ENCODE results near the gene DHX34.
"Not testable (repeated sequence)": the region's sequence is repeated elsewhere in the genome, so short reads cannot be mapped to it uniquely, and the experiment has no call there.

Gene DHX34, protein sequence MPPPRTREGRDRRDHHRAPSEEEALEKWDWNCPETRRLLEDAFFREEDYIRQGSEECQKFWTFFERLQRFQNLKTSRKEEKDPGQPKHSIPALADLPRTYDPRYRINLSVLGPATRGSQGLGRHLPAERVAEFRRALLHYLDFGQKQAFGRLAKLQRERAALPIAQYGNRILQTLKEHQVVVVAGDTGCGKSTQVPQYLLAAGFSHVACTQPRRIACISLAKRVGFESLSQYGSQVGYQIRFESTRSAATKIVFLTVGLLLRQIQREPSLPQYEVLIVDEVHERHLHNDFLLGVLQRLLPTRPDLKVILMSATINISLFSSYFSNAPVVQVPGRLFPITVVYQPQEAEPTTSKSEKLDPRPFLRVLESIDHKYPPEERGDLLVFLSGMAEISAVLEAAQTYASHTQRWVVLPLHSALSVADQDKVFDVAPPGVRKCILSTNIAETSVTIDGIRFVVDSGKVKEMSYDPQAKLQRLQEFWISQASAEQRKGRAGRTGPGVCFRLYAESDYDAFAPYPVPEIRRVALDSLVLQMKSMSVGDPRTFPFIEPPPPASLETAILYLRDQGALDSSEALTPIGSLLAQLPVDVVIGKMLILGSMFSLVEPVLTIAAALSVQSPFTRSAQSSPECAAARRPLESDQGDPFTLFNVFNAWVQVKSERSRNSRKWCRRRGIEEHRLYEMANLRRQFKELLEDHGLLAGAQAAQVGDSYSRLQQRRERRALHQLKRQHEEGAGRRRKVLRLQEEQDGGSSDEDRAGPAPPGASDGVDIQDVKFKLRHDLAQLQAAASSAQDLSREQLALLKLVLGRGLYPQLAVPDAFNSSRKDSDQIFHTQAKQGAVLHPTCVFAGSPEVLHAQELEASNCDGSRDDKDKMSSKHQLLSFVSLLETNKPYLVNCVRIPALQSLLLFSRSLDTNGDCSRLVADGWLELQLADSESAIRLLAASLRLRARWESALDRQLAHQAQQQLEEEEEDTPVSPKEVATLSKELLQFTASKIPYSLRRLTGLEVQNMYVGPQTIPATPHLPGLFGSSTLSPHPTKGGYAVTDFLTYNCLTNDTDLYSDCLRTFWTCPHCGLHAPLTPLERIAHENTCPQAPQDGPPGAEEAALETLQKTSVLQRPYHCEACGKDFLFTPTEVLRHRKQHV

DNA sequence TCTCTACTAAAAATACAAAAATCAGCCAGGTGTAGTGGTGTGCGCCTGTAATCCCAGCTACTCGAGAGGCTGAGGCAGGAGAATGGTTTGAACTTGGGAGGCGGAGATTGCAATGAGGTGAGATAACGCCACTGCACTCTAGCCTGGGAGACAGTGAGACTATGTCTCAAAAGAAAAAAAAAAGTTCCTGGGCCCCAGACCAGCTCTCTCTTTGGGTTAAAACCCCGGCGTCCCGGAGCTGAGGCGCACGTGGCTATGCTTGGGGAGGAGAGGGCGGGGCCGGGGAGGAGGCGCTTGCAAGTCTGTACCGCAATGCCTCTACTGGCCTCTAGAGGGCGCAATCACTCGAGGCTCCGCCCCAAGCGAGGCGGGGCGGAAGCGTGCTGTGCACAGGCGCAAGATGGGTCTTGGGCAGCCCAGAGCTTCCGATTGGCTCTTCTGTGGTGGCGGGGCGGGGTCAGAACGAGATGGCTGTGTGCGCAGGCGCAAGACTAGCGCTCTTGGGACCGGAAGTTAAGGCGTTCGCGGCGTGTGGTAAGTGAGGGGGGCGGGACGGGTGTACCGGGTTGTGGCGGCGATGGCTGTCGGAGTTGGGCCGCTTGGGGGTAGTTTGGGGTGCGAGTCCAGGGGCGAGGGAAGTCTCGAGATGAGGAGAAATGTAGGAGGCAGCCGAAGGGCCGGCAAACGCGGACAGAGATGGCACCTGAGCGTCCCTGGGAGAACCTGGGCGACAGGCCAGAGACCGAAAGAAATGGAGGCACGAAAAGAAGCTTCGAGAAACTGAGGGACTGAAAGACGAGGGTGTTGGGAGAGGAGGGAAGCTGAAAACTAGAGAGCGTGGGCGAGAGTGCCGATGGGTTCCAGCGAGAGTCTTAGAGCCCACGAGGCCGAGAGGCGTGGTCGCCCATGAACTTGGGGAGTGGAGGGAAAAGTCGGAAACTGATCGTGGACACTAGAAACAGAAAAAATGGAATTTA is at the start of gene DHX34:
TSS of gene DHX34 (plus strand) at position 497 of the 977 bp plus-strand sequence. CDS start 3,716 bp downstream, outside the sequence.
- DNase-seq: peak; percentile 99

DNA sequence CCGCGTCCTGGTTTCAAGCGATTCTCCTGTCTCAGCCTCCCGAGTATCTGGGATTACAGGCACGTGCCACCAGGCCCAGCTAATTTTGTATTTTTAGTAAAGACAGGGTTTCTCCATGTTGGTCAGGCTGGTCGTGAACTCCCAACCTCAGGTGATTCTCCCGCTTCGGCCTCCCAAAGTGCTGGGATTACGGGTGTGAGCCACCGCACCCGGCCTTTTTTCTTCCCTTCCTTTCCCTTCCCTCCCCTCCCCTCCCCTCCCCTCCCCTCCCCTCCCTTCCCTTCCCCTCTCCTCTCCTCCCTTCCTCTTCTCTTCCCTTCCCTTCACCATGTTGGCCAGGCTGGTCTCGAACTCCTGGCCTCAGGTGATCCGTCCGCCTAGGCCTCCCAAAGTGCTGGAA is 48.2 kb upstream of the DHX34 start:
- DNase-seq: not testable (repeated sequence)

DNA sequence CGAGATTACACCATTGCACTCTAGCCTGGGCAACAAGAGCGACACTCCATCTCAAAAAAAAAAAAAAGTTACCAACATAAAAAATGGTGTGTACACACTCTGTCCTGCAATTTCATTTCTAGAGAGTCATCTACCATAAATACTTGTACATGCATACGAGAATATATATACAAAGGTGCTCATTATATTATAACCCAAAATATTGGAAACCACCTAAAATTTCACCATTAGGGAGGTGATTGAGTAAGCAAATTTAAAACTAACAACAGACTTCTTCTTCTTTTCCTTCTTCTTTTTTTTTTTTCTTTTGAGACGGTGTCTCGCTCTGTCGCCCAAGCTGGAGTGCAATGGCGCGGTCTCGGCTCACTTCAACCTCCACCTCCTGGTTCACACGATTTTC is 46.9 kb upstream of the DHX34 start:
- DNase-seq: no peak

DNA sequence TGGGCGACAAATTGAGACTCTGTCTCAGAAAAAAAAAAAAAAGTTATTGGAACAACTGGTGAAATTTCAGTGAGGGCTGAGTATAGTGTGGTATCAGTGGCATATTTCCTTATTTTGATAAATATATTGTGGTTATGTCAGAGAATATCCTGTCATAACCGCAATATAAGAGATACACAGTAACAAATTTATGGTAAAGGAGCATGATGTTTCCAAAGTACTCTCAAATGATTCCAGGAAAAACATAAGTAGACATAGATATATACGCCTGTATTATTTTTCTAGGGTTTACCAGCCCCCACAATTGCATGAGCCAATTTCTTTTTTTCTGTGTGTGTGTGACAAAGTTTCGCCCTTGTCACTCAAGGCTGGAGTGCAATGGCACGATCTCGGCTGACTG is 45.1 kb upstream of the DHX34 start:
- DNase-seq: no peak

DNA sequence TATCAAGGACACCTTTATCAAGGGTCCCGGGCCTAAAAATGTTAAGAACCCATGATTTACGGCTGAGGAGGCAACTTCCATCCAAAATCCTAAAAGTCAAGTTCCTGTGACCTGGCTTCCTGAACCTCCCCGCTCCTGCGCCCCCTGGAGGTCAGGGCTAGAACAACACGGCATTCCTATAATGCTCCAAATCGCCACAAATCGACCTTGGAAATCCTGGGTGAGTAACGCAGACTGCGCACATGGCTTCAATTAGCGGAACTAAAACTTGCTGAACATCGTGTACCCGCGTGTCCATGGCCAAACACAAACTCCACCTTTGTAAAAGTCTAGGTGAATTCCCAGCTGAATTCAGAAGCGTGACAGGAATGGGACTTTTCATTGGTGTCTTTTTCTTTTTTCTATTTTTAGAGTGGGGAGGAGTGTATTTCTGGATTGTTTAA is 43.8 kb upstream of the DHX34 start:
- DNase-seq: peak; percentile 88

DNA sequence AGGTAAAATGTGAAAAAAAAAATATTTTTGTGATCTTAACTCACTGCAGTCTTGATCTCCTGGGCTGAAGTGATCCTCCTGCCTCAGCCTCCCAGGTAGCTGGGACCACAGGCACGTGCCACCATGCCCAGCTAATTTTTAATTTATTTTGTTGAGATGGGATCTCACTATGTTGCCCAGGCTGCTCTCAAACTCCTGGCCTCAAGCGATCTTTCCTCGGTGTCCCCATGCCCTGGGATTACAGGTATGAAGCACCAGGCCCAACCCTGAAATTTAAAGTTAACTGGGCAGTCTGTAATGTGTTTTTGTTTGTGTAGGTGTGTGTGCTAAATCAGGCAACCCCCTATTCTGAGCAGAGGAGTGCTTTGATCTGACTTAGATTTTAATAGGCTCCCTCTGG is 42.8 kb upstream of the DHX34 start:
- no peak for DNase-seq

DNA sequence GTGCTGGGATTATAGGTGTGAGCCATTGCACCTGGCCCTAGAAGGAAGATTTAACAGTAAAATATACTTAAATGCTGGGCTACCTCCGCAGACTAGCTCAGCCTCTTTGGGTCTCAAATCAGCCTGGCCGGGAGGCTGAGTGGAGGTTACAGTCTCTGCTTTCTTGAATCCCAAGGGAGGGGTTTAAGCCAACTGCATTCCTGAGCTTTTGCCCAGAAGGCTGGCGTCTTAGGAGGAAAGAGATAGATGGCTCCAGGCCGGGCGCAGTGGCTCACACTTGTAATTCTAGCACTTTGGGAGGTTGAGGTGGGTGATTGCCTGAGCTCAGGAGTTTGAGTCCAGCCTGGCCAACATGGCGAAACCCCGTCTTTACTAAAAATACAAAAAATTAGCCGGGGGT is 40.1 kb upstream of the DHX34 start:
- no peak for DNase-seq

DNA sequence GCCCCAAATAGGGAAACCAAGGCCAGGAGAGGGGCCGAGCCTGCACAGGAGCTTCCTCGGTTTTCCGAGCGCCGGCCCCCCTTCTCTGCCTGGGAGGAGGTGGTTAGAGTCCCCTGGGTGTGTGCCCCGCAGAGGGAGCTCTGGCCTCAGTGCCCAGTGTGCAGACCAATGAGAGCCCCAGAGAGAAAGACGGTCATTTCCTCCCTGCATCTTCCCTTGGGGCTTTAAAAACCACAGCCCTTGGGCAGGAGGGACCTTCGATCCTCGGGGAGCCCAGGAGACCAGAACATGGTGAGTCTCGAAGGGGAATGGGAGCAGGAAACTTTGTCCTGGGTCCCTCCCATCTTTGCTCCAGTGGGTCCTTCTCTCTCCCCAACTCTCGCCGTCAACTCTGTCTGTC is 39.5 kb upstream of the DHX34 start, which contains the start of gene C5AR1:
TSS of gene C5AR1 (plus strand) at position 254 of the 400 bp plus-strand sequence. CDS start at position 289, 35 bp downstream.
- DNase-seq: no peak

DNA sequence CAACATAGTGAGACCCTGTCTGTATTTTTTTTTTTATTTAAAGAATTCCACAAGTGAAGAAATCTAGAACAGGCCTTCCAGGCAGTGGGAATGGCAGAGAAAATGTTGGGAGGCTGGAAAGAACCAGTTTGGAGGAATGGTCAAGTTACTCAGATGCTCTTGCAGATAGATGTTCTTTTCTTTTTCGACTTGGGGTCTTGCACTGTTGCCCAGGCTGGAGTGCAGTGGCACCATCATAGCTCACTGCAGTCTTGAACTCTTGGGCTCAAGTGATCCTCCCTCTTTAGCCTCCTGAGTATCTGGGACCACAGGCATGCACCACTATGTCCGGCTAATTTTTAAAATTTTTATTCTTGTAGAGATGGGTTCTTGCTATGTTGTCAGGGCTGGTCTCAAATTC is 38.8 kb upstream of the DHX34 start:
- DNase-seq: no peak

DNA sequence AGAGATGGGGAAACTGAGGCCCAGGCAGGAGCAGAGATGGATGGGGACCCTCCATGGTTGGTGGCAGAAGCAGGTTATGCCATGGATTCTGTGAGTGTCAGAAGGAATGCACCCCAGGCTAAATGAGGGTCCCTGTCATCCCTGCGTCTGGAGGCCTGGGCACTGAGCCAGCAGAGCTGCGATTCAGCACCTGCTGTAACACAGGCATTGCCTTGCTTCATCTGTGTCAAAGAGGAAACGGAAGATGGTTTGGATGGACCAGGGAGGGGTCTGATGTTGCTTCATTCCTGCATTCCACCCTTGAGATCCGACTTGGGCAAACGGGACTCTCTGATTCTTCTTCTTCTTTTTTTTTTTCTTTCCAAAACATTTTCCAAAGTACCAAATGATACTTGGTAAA is 38.3 kb upstream of the DHX34 start:
- DNase-seq: peak; percentile 32

DNA sequence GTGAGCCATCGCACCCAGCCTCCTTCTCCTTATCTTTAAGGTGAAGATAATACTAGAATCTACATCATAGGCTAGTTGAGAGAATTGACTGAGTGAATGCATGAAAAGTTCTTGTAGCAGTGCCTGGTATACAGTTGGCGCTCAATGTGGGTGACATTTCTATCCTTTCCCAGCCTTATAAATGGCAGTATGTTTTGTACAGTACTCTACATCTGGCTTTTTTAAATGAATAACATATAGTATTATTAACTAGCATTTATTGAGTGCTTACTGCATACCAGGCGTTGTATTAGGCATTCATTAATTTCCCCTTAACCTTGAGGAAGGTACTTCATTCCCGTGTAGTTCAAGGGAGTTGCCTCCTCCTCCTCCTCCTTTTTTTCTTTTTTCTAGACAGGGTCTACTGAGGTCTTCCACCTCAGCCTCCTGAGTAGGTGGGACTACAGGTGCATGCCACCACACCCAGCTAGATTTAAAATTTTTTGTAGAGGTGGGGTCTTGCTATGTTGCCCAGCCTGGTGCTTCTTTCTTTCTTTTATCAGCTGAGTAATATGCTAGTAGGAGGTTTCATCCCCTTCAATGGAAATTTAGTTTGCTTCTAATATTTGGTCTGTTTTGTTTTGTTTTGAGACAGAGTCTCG is 36.6 kb upstream of the DHX34 start:
- no peak for DNase-seq

DNA sequence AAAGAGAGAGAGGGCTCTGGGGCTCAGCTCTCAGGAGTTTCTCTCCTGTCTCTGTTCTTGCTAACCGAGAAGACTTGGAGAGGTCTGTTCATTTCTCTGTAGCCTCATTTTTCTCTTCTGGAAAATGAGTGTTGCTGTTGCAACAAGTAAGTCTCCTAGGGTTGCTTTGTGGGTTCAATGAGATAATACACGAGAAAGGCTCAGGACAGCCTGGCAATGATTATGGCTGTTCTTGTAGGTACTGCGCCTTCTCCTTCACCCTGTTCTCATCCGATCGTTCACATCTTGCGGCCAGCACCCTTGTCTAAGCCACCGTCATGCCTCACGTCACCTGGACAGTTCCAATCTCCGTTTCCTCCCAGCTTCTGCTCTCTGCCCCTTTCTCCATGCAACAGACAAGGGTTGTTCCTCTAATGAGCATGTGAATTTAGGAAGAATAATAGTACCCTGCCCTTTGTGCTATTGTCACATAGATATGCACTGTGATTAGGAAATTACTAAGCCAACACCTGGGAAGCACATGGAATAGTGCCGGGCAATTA is 35.3 kb upstream of the DHX34 start:
- no peak for DNase-seq

DNA sequence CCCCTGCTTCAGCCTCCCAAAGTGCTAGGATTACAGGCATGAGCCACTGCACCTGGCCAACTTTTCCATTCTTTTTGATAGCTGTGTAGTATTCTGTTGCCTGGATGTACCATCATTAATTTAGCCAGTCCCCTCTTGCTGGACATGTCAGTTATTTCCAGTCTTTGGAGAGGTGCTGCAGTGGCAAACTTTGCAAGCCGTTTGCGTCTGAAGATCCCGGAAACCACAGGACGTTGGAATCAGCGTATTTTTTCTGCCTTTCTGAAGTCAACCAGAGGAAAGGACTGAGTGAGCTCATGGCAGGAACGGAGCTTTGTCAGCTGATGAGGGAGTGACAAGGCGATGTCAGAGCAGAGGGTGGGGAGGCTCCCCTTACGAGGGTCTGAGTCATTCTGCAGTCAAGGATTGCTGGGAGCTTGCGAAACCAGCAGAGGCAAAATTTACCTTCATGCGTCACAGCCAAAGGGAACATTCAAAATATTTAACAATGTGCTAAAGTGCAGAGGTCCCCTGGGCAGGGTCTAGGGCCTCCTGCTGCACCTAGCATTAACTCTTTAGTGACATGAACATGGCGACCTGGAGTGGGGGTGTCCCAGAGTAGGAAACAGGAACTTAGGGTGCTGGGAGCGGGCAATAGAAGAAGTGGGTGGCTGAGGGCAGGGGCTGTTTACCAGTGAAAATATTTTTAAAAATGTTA is 33.8 kb upstream of the DHX34 start:
- peak; percentile 91 for DNase-seq

DNA sequence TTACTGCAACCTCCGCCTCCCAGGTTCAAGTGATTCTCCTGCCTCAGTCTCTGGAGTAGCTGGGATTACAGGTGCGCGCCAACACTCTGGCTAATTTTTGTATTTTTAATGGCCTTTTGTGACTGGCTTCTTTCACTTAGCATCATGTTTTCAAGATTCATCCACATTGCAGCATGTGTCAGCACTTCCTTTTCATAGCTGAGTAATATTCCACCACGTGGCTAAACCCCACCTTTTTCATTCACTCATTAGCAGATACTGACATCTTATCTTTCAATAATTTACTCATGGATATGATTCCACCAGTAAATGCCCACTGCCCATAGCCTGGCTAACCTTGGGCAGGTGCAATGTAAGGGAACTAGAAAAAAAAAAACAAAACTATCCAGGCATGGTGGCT is 32.6 kb upstream of the DHX34 start:
- no peak for DNase-seq

DNA sequence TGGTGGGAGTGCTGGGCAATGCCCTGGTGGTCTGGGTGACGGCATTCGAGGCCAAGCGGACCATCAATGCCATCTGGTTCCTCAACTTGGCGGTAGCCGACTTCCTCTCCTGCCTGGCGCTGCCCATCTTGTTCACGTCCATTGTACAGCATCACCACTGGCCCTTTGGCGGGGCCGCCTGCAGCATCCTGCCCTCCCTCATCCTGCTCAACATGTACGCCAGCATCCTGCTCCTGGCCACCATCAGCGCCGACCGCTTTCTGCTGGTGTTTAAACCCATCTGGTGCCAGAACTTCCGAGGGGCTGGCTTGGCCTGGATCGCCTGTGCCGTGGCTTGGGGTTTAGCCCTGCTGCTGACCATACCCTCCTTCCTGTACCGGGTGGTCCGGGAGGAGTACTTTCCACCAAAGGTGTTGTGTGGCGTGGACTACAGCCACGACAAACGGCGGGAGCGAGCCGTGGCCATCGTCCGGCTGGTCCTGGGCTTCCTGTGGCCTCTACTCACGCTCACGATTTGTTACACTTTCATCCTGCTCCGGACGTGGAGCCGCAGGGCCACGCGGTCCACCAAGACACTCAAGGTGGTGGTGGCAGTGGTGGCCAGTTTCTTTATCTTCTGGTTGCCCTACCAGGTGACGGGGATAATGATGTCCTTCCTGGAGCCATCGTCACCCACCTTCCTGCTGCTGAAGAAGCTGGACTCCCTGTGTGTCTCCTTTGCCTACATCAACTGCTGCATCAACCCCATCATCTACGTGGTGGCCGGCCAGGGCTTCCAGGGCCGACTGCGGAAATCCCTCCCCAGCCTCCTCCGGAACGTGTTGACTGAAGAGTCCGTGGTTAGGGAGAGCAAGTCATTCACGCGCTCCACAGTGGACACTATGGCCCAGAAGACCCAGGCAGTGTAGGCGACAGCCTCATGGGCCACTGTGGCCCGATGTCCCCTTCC is 28.9 kb upstream of the DHX34 start:
- no peak for DNase-seq

DNA sequence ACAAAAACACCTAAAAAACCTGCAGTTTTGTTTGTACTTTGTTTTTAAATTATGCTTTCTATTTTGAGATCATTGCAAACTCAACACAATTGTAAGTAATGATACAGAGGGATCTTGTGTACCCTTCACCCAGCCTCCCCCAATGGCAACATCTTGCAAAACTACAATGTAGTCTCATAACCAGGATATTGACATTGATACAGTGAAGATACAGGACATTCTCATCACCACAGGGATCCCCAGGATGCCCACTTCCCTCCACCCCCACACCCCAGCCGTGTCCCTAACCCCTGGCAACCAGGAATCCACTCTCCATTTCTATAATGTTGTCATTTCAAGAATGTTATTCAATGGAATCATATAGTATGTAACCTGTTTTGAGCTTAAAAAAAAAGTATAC is 27.5 kb upstream of the DHX34 start:
- DNase-seq: no peak

DNA sequence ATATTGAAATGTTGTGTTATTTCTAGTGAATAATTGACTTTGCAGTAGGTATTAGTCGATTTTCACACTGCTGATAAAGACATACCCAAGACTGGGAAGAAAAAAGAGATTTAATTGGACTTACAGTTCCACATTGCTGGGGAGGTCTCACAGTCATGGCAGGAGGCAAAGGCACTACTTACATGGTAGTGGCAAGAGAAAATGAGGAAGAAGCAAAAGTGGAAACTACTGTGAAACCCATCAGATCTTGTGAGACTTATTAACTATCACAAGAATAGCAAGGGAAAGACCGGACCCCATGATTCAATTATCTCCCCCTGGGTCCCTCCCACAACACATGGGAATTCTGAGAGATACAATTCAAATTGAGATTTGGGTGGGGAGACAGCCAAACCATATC is 27.1 kb upstream of the DHX34 start:
- DNase-seq: no peak

DNA sequence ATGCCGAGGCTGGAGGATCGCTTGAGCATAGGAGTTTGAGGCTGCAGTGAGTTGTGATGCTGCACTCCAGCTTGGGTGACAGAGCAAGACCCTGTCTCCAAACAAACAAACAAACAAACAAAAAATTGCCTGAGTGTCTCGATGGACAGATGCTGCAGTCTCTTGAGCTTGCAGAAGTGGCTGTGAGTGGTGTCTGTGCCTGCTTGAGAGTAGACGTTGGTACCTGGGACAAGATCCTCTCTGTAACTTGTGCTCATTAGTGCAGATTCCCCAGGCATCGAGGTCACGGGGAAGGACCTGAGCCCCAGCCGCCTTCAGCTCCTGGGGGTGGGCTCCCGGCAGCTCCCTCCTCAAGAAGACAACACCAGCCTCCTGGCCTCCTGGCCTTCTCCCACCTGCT is 25.7 kb upstream of the DHX34 start:
- DNase-seq: no peak

DNA sequence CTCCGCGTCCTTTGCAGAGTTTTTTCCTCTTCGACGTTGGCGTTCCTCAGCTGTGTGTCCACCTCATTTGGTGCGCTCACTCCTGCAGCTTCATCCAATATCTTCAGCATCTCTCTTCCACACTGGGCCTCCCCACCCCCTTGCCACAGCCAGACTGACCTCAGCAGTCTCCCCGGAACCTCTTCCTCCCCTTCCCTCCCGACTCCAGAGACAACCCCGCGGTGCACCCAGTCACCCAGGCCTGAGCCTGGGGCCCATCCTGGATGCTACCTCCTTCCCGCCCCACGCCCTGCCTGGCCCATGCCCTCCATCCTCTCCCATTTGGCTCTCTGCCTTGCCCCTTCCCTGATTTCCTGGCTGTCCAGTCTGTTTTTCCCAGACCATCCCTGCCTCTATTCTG is 25.2 kb upstream of the DHX34 start:
- no peak for DNase-seq
